Measurements from ENCODE around the gene SHC1.

- no peak for TF ChIP-seq FOXP4 (CRISPR knock-in tag; IDR thresholded peaks at IDR 0.05)
- no peak for TF ChIP-seq CTCF (IDR thresholded peaks at IDR 0.05)
- TF ChIP-seq USF2 (CRISPR knock-in tag; IDR thresholded peaks at IDR 0.05): no peak
- no peak for TF ChIP-seq USF1 (CRISPR knock-in tag; IDR thresholded peaks at IDR 0.05)
- no peak for TF ChIP-seq E2F1 (CRISPR knock-in tag; IDR thresholded peaks at IDR 0.05)
- TF ChIP-seq ESRRA (CRISPR knock-in tag; IDR thresholded peaks at IDR 0.05; ENCODE audit: borderline replicate concordance): no peak
- no peak for TF ChIP-seq ZBTB21 (CRISPR knock-in tag; IDR thresholded peaks at IDR 0.05; ENCODE audit: borderline replicate concordance)
- TF ChIP-seq JUN (CRISPR knock-in tag; IDR thresholded peaks at IDR 0.05): no peak
- TF ChIP-seq SP1 (CRISPR knock-in tag; conservative IDR thresholded peaks at IDR 0.05): no peak
Observed at GRCh38 chr1:154962795-154963330, 7.7 kb downstream of the SHC1 start.
